PC-3 (cell line): Measurements from ENCODE around the gene MBTD1. TPM values are rescaled to one million over a fixed set of nuclear protein-coding genes. Genes with fewer than 3 reads are reported as not detected.

Source experiments
- ATAC-seq: fragments of 200-7000 bp; cut with Tn5 transposase; 2 replicates; pipeline ENCODE4 v1.9.1; 2020; ENCODE audit warnings: mild to moderate bottlenecking, moderate library complexity
- BruUV-seq: library from RNA; stranded (reverse); fragments of 400-500 nt; replicated peaks from 2 replicates; lab custom pipeline; 2021; lab: Mats Ljungman, UMichigan
- CTCF ChIA-PET: fragments of 300-600 bp; sonication (Branson Sonifier 250); formaldehyde crosslinking; loops from one replicate; lab custom pipeline; 2022; ENCODE audit warnings: antibody characterized with exemption; lab: Charles Lee
- POLR2A ChIA-PET: fragments of 300-600 bp; sonication (Branson Sonifier 250); formaldehyde crosslinking; loops from one replicate; lab custom pipeline; 2022; ENCODE audit warnings: antibody characterized with exemption; ENCODE audit not compliant: unreplicated experiment; lab: Charles Lee
- DNase-seq: peaks from one replicate; pipeline ENCODE4 v3.0.0-alpha.2; 2015
- H2AFZ ChIP-seq: fragments of 300-600 bp; sonication (generic); 2 replicates; pipeline ENCODE4 v1.6.0; 2016; ENCODE audit warnings: antibody characterized with exemption, low read length
- H3F3A ChIP-seq: fragments of 300-600 bp; sonication (generic); one replicate; pipeline ENCODE4 v1.6.0; 2017; ENCODE audit warnings: antibody characterized with exemption, low read length, control low read depth, mild to moderate bottlenecking; ENCODE audit not compliant: unreplicated experiment
- H3K27ac ChIP-seq: fragments of 300-600 bp; sonication (generic); 2 replicates; pipeline ENCODE4 v1.5.1; 2016; ENCODE audit warnings: mild to moderate bottlenecking, low read length
- H3K27me3 ChIP-seq: fragments of 300-600 bp; sonication (generic); 2 replicates; pipeline ENCODE4 v1.6.1; 2016; ENCODE audit warnings: low read length, mixed read lengths
- H3K36me3 ChIP-seq: fragments of 300-600 bp; sonication (generic); 2 replicates; pipeline ENCODE4 v1.6.1; 2016; ENCODE audit warnings: low read depth, mixed run types, low read length, mixed read lengths
- H3K4me1 ChIP-seq: fragments of 300-600 bp; sonication (generic); 2 replicates; pipeline ENCODE4 v1.5.1; 2016; ENCODE audit warnings: low read length; ENCODE audit not compliant: insufficient read depth
- H3K4me2 ChIP-seq: fragments of 300-600 bp; sonication (generic); 2 replicates; pipeline ENCODE4 v1.6.0; 2016; ENCODE audit warnings: low read length
- H3K4me3 ChIP-seq: fragments of 300-600 bp; sonication (generic); 2 replicates; pipeline ENCODE4 v1.5.1; 2016; ENCODE audit warnings: mild to moderate bottlenecking, low read length, mixed read lengths
- H3K79me2 ChIP-seq: fragments of 300-600 bp; sonication (generic); 2 replicates; pipeline ENCODE4 v1.6.1; 2017; ENCODE audit warnings: low read length, mixed read lengths
- H3K9ac ChIP-seq: fragments of 300-600 bp; sonication (generic); 2 replicates; pipeline ENCODE4 v1.6.0; 2016; ENCODE audit warnings: mild to moderate bottlenecking, low read length
- H3K9me2 ChIP-seq: fragments of 300-600 bp; sonication (generic); replicated peaks from 2 replicates; pipeline ENCODE4 v1.6.1; 2016; ENCODE audit warnings: mixed run types, low read length, mixed read lengths
- H3K9me3 ChIP-seq: fragments of 300-600 bp; sonication (generic); 2 replicates; pipeline ENCODE4 v1.6.1; 2016; ENCODE audit warnings: low read length, mixed read lengths
- H4K20me1 ChIP-seq: fragments of 300-600 bp; sonication (generic); 2 replicates; pipeline ENCODE4 v1.6.1; 2016; ENCODE audit warnings: low read length, mixed read lengths
- CTCF ChIP-seq: fragments of 300-600 bp; sonication (generic); conservative IDR thresholded peaks from 2 replicates; pipeline ENCODE4 v1.5.1; 2017; ENCODE audit warnings: antibody characterized with exemption, low read depth, mild to moderate bottlenecking, low read length
- EZH2 ChIP-seq: fragments of 300-600 bp; sonication (generic); IDR thresholded peaks from one replicate; pipeline ENCODE4 v1.6.1; 2017; ENCODE audit warnings: antibody characterized with exemption, mild to moderate bottlenecking, low read length; ENCODE audit not compliant: unreplicated experiment
- EZH2phosphoT487 ChIP-seq: fragments of 300-600 bp; sonication (generic); IDR thresholded peaks from 2 replicates; pipeline ENCODE4 v1.6.1; 2018; ENCODE audit warnings: mild to moderate bottlenecking, antibody characterized with exemption, low read length, borderline replicate concordance
- intact Hi-C: fragments of 100-400 bp; cut with micrococcal nuclease; formaldehyde crosslinking; loops from 2 replicates; pipeline ENCODE4 v1.9.0; 2023
- total RNA-seq: library from RNA; depleted of rRNA; stranded (reverse); fragments of >200 nt; gene quantifications from 2 replicates; pipeline ENCODE4 v1.2.3, GENCODE V29; 2014

The MBTD1 gene
- total RNA-seq, 1 experiment from 2014 or later, result 13.8 TPM

DNA sequence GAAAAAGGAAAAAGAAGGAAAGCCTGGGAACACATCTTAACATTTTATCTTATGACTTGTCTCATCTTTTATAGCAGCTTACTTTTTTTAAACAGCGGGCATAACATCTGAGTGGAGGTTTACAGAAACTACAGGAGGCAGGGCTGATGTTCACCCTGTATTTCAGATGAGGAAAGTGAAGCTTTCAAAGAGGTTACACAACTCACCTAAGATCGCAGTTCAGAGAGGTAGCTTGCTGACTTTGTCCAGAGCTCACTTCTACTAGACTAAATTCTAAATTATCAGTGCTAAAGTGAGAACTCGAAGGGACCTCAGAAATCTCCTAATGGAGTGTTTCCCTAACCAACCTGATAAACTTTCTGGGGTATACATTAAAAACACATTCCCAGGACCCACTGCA, 3.7 kb downstream of the MBTD1 start:
- Histone ChIP-seq H3K9me3 (no peaks in the 10 kb centered on the region), H3K9ac (no peak overlapping the region), H3K4me1 (peaks cover 29% of the 10 kb centered on the region), H4K20me1 (peaks cover 29% of the 10 kb centered on the region), H3K4me3 (no peak overlapping the region), H3K4me2 (no peak overlapping the region), H3F3A (no peaks in the 10 kb centered on the region), H3K79me2 (peaks cover 86% of the 10 kb centered on the region), H3K36me3 (peaks cover 26% of the 10 kb centered on the region), H3K9me2 (no peaks in the 10 kb centered on the region), H3K27ac (no peak overlapping the region), H3K27me3 (no peaks in the 10 kb centered on the region), H2AFZ (no peak overlapping the region)
- POLR2A ChIA-PET, result no interaction called here
- CTCF ChIA-PET, result no interaction called here
- DNase-seq (no peak), ATAC-seq (no peak)
- intact Hi-C loops, result no loop called here
- TF ChIP-seq EZH2, result no peak
- no peak for TF ChIP-seq CTCF
- no TSS peak for BruUV-seq

- H3K79me2 ChIP-seq, result peaks cover 82% of the 10 kb centered on the region
- H3K4me3 ChIP-seq, result no peak overlapping the region
- H2AFZ ChIP-seq, result no peak overlapping the region
- H3K9me3 ChIP-seq, result no peaks in the 10 kb centered on the region
- no peak overlapping the region for H3K27ac ChIP-seq
- ATAC-seq, result no peak
- H4K20me1 ChIP-seq, result peaks cover 27% of the 10 kb centered on the region
- no peaks in the 10 kb centered on the region for H3F3A ChIP-seq
- H3K4me2 ChIP-seq, result no peak overlapping the region
- peaks cover 26% of the 10 kb centered on the region for H3K36me3 ChIP-seq
- DNase-seq, result no peak
- TF ChIP-seq EZH2 (no peak), EZH2phosphoT487 (no peak), CTCF (no peak)
- ChIA-PET POLR2A (interaction anchor here (0.6 kb wide), 1 partner anchor 20 kb away, joined by 14 read pairs; no protein-coding TSS in a partner anchor), CTCF (no interaction called here)
- H3K9ac ChIP-seq, result no peak overlapping the region
- H3K9me2 ChIP-seq, result no peaks in the 10 kb centered on the region
- peaks cover 33% of the 10 kb centered on the region for H3K4me1 ChIP-seq
- no peaks in the 10 kb centered on the region for H3K27me3 ChIP-seq
- intact Hi-C loops, result no loop called here
- no TSS peak for BruUV-seq
Observed at GRCh38 chr17:51255673-51256072, 4.2 kb downstream of the MBTD1 start.

DNA sequence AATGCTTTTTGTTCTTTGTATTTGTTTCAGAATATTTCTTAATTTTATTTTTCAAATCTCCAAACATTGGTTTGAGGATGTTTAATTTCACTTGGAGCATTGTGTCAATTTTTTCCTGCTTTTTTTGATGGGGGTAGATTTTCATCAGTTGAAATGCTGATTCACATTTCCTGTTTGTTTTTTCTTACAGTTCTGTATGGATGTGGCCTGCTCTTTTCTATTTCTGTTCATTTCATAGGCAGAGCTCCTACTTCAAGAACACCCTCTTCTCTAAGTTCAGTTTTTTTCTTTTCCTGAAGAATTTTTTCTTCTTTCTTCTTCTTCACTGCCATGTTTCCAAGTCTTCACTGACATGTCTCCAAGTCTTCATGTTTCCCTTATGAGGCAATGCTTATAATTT, 8.8 kb downstream of the MBTD1 start:
- H3F3A ChIP-seq, result no peaks in the 10 kb centered on the region
- DNase-seq (peak; percentile 17), ATAC-seq (peak; percentile 70)
- peaks cover 40% of the 10 kb centered on the region for H3K79me2 ChIP-seq
- no peaks in the 10 kb centered on the region for H3K9me3 ChIP-seq
- 0 out of 2 replicates have a peak overlapping the region, but pooled peaks have one; percentile 0 for H3K27ac ChIP-seq
- H4K20me1 ChIP-seq, result no peaks in the 10 kb centered on the region; the same call in 1 of the 2 replicates
- H2AFZ ChIP-seq, result no peak overlapping the region
- intact Hi-C loops, result no loop called here
- peaks cover 16% of the 10 kb centered on the region for H3K4me1 ChIP-seq
- H3K4me2 ChIP-seq, result peak overlapping the region; percentile 13
- BruUV-seq, result no TSS peak
- CTCF ChIA-PET, result no interaction called here
- H3K4me3 ChIP-seq, result no peak overlapping the region
- no peaks in the 10 kb centered on the region for H3K9me2 ChIP-seq
- no peak overlapping the region for H3K9ac ChIP-seq
- H3K27me3 ChIP-seq, result no peaks in the 10 kb centered on the region
- TF ChIP-seq CTCF, result no peak
- no peak for TF ChIP-seq EZH2
- no peak for TF ChIP-seq EZH2phosphoT487
- POLR2A ChIA-PET, result no interaction called here
- H3K36me3 ChIP-seq, result peaks cover 18% of the 10 kb centered on the region
